ENCODE results near the gene PKP2. TPM values are rescaled to one million over a fixed set of nuclear protein-coding genes. Genes with fewer than 3 reads are reported as not detected.

The PKP2 gene
- total and polyA plus RNA-seq, 2 of the 13 experiments (the other 11 are each of a cell fraction or from before 2014, with no cell fraction given), result 15.1 to 25.3 TPM

GRCh38 chr12:32896432-32897280 lies at the start of gene PKP2 (continued):
- TF ChIP-seq GABPA (IDR thresholded peaks at IDR 0.05; ENCODE audit: low read depth, low read length), result no peak
- TF ChIP-seq GABPA (CRISPR knock-in tag; IDR thresholded peaks at IDR 0.05; ENCODE audit: low read depth), result peak; percentile 51
- TF ChIP-seq HNRNPK (IDR thresholded peaks at IDR 0.05; ENCODE audit: low read depth, low read length, poor library complexity, severe bottlenecking), result peak; percentile 52
- no peak for TF ChIP-seq DZIP1 (CRISPR knock-in tag; IDR thresholded peaks at IDR 0.05)
- TF ChIP-seq ZNF788 (CRISPR knock-in tag; IDR thresholded peaks at IDR 0.05; ENCODE audit: borderline replicate concordance), result no peak; the same call in 1 of the 2 replicates
- no peak for TF ChIP-seq RARA (CRISPR knock-in tag; IDR thresholded peaks at IDR 0.05)
- TF ChIP-seq, protein P1, sequence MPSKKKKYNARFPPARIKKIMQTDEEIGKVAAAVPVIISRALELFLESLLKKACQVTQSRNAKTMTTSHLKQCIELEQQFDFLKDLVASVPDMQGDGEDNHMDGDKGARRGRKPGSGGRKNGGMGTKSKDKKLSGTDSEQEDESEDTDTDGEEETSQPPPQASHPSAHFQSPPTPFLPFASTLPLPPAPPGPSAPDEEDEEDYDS (CRISPR knock-in tag; IDR thresholded peaks at IDR 0.05), result peak; percentile 49; the same call in 1 of the 2 replicates
- peak; percentile 38 for TF ChIP-seq SPEN (CRISPR knock-in tag; IDR thresholded peaks at IDR 0.05; ENCODE audit: low read depth)
- no peak for TF ChIP-seq KLF16 (CRISPR knock-in tag; IDR thresholded peaks at IDR 0.05)
- peak; percentile 71; the same call in 1 of the 2 replicates for TF ChIP-seq ZFP82 (CRISPR knock-in tag; IDR thresholded peaks at IDR 0.05; ENCODE audit: borderline replicate concordance)
- TF ChIP-seq, protein P2, sequence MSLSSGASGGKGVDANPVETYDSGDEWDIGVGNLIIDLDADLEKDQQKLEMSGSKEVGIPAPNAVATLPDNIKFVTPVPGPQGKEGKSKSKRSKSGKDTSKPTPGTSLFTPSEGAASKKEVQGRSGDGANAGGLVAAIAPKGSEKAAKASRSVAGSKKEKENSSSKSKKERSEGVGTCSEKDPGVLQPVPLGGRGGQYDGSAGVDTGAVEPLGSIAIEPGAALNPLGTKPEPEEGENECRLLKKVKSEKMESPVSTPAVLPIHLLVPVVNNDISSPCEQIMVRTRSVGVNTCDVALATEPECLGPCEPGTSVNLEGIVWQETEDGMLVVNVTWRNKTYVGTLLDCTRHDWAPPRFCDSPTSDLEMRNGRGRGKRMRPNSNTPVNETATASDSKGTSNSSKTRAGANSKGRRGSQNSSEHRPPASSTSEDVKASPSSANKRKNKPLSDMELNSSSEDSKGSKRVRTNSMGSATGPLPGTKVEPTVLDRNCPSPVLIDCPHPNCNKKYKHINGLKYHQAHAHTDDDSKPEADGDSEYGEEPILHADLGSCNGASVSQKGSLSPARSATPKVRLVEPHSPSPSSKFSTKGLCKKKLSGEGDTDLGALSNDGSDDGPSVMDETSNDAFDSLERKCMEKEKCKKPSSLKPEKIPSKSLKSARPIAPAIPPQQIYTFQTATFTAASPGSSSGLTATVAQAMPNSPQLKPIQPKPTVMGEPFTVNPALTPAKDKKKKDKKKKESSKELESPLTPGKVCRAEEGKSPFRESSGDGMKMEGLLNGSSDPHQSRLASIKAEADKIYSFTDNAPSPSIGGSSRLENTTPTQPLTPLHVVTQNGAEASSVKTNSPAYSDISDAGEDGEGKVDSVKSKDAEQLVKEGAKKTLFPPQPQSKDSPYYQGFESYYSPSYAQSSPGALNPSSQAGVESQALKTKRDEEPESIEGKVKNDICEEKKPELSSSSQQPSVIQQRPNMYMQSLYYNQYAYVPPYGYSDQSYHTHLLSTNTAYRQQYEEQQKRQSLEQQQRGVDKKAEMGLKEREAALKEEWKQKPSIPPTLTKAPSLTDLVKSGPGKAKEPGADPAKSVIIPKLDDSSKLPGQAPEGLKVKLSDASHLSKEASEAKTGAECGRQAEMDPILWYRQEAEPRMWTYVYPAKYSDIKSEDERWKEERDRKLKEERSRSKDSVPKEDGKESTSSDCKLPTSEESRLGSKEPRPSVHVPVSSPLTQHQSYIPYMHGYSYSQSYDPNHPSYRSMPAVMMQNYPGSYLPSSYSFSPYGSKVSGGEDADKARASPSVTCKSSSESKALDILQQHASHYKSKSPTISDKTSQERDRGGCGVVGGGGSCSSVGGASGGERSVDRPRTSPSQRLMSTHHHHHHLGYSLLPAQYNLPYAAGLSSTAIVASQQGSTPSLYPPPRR (CRISPR knock-in tag; IDR thresholded peaks at IDR 0.05; ENCODE audit: borderline replicate concordance), result peak; percentile 67; the same call in 1 of the 2 replicates
- peak; percentile 78 for TF ChIP-seq SAP130 (CRISPR knock-in tag; IDR thresholded peaks at IDR 0.05; ENCODE audit: low read depth)
- TF ChIP-seq NR2F6 (IDR thresholded peaks at IDR 0.05), result no peak
- peak; percentile 36; the same call in 1 of the 2 replicates for TF ChIP-seq NR2F6 (CRISPR knock-in tag; IDR thresholded peaks at IDR 0.05)
- TF ChIP-seq ZNF501 (CRISPR knock-in tag; IDR thresholded peaks at IDR 0.05), result no peak; the same call in 1 of the 2 replicates
- peak; percentile 61; the same call in 1 of the 2 replicates for TF ChIP-seq DMAP1 (CRISPR knock-in tag; IDR thresholded peaks at IDR 0.05)
- peak; percentile 37; the same call in 1 of the 2 replicates for TF ChIP-seq KAT8 (CRISPR knock-in tag; IDR thresholded peaks at IDR 0.05)
- TF ChIP-seq SP4 (CRISPR knock-in tag; IDR thresholded peaks at IDR 0.05), result peak; percentile 84
- no peak for TF ChIP-seq NFRKB (IDR thresholded peaks at IDR 0.05)
- TF ChIP-seq ZNF709 (CRISPR knock-in tag; IDR thresholded peaks at IDR 0.05), result peak; percentile 12; the same call in 1 of the 2 replicates
- no peak for TF ChIP-seq SATB2 (CRISPR knock-in tag; IDR thresholded peaks at IDR 0.05)
- peak; percentile 45; the same call in 1 of the 2 replicates for TF ChIP-seq ZNF446 (CRISPR knock-in tag; IDR thresholded peaks at IDR 0.05)
- TF ChIP-seq MYC (CRISPR knock-in tag; IDR thresholded peaks at IDR 0.05; ENCODE audit: borderline replicate concordance), result peak; percentile 86
- TF ChIP-seq MTA1 (CRISPR knock-in tag; IDR thresholded peaks at IDR 0.05; ENCODE audit: borderline replicate concordance), result peak; percentile 60; the same call in 1 of the 2 replicates
